K562 (cell line): ENCODE data around the gene FLII. TPM values are rescaled to one million over a fixed set of nuclear protein-coding genes. Genes with fewer than 3 reads are reported as not detected.

Experiments
- ATAC-seq: fragments of 200-7000 bp; cut with Tn5 transposase; 3 replicates; pipeline ENCODE4 v1.9.1; 2020; ENCODE audit warnings: moderate library complexity
- BruUV-seq: library from RNA; stranded (reverse); fragments of 400-500 nt; replicated peaks from 2 replicates; lab custom pipeline; 2021; lab: Mats Ljungman, UMichigan
- CTCF ChIA-PET: fragments of 300-600 bp; formaldehyde crosslinking; extraction: SDS; loops from one replicate; lab custom pipeline; 2021; ENCODE audit warnings: low intra/inter-chr PET ratio; lab: Yijun Ruan, JAX
- POLR2A ChIA-PET: fragments of 300-600, 350-650 bp; sonication (Branson Sonifier 250); formaldehyde crosslinking; extraction: SDS; loops from one replicate; lab custom pipeline; 2021; ENCODE audit warnings: antibody characterized with exemption, inconsistent platforms; lab: Yijun Ruan, JAX
- DNase-seq, 4 experiments: peaks; one replicate each; pipeline versions ENCODE4 v3.0.0 to v3.0.0-alpha.2; 2011 to 2018; ENCODE audit warnings: low spot score in 3 of 4, mixed read lengths in 3 of 4; ENCODE audit errors: extremely low read depth in 1 of 4
- FAIRE-seq: peaks from 2 replicates; lab custom pipeline; 2011; peaks lifted over from hg19 to GRCh38; lab: Jason Lieb, UNC
- H2AFZ ChIP-seq: 2 replicates; pipeline ENCODE4 v1.6.0; 2011; ENCODE audit warnings: low read depth, low read length, control low read depth, inconsistent platforms
- H3K27ac ChIP-seq: fragments of 200-600 bp; 3 replicates; pipeline ENCODE4 v1.8.0; 2011; ENCODE audit warnings: low read depth, mild to moderate bottlenecking, control low read depth, inconsistent platforms, low read length, moderate library complexity, mixed read lengths; ENCODE audit errors: extremely low read depth
- H3K27me3 ChIP-seq, 2 experiments: fragments of 300-600 bp in 1 of 2; 2 replicates in 1 of 2; 3 replicates in 1 of 2; pipeline versions ENCODE4 v1.6.0 to v1.8.0; 2011; ENCODE audit warnings: inconsistent platforms in 2 of 2, low read length in 2 of 2, mild to moderate bottlenecking in 1 of 2, mixed read lengths in 1 of 2, moderate library complexity in 1 of 2; ENCODE audit not compliant: control insufficient read depth in 2 of 2, insufficient read depth in 2 of 2
- H3K36me3 ChIP-seq: fragments of 300-600 bp; 3 replicates; pipeline ENCODE4 v1.8.0; 2011; ENCODE audit warnings: mild to moderate bottlenecking, low read length, inconsistent platforms; ENCODE audit not compliant: control insufficient read depth, insufficient read depth
- H3K4me1 ChIP-seq, 2 experiments: fragments of 200-600 bp in 1 of 2; replicated peaks in 1 of 2; 2 replicates in 1 of 2; 3 replicates in 1 of 2; pipeline versions ENCODE4 v1.5.1 to v1.8.0; 2011; ENCODE audit warnings: inconsistent platforms in 2 of 2, low read length in 2 of 2, mild to moderate bottlenecking in 1 of 2, mixed read lengths in 1 of 2, moderate library complexity in 1 of 2; ENCODE audit not compliant: control insufficient read depth in 2 of 2, insufficient read depth in 2 of 2
- H3K4me2 ChIP-seq: 2 replicates; pipeline ENCODE4 v1.6.1; 2011; ENCODE audit warnings: low read length, control low read depth, inconsistent platforms, mixed read lengths; ENCODE audit not compliant: insufficient read depth
- H3K4me3 ChIP-seq: fragments of 200-600 bp; sonication (generic), shearing (Covaris generic); 2 replicates; pipeline ENCODE4 v1.5.1; 2016; ENCODE audit warnings: control low read depth, inconsistent platforms
- H3K79me2 ChIP-seq: fragments of 200-600 bp; 3 replicates; pipeline ENCODE4 v1.8.0; 2011; ENCODE audit warnings: low read length, inconsistent platforms; ENCODE audit not compliant: control insufficient read depth, insufficient read depth
- H3K9ac ChIP-seq, 2 experiments: 2 replicates each; pipeline versions ENCODE4 v1.6.0 to v1.6.1; 2011; ENCODE audit warnings: low read depth in 2 of 2, low read length in 2 of 2, control low read depth in 1 of 2, inconsistent platforms in 1 of 2, mild to moderate bottlenecking in 1 of 2, mixed read lengths in 1 of 2; ENCODE audit not compliant: insufficient read depth in 1 of 2
- H3K9me1 ChIP-seq: one replicate; pipeline ENCODE4 v1.6.0; 2011; ENCODE audit warnings: inconsistent platforms, mild to moderate bottlenecking, low read length, moderate library complexity; ENCODE audit not compliant: control insufficient read depth, insufficient read depth
- H3K9me3 ChIP-seq: replicated peaks from 2 replicates; pipeline ENCODE4 v1.5.1; 2011; ENCODE audit warnings: low read depth, low read length, inconsistent platforms; ENCODE audit not compliant: control insufficient read depth, insufficient read depth
- H4K20me1 ChIP-seq: replicated peaks from 2 replicates; pipeline ENCODE4 v1.6.1; 2011; ENCODE audit warnings: low read length, inconsistent platforms, mixed read lengths; ENCODE audit not compliant: control insufficient read depth, insufficient read depth
- ERF ChIP-seq: fragments of 450-650 bp; formaldehyde crosslinking; IDR thresholded peaks from 2 replicates; pipeline ENCODE4 v1.4.0; 2020; ENCODE audit warnings: mild to moderate bottlenecking, mixed read lengths
- FIP1L1 ChIP-seq: fragments of 200-400 bp; formaldehyde crosslinking; IDR thresholded peaks from 2 replicates; pipeline ENCODE4 v1.6.1; 2018; ENCODE audit warnings: mild to moderate bottlenecking, low read depth, low read length; ENCODE audit not compliant: poor library complexity, severe bottlenecking
- FOXJ2 ChIP-seq: fragments of 200-800 bp; sonication (Bioruptor generic); IDR thresholded peaks from 2 replicates; pipeline ENCODE4 v1.6.1; 2016; ENCODE audit warnings: missing genetic modification characterization, missing compliant biosample characterization
- HLTF ChIP-seq: fragments of 450-650 bp; IDR thresholded peaks from 2 replicates; pipeline ENCODE4 v1.6.1; 2016
- PHTF2 ChIP-seq: fragments of 250-450 bp; sonication (Bioruptor Pico); IDR thresholded peaks from 2 replicates; pipeline ENCODE4 v1.5.0; 2021; ENCODE audit warnings: mild to moderate bottlenecking
- RBM25 ChIP-seq: fragments of 200-400 bp; formaldehyde crosslinking; IDR thresholded peaks from 2 replicates; pipeline ENCODE4 v1.6.1; 2018; ENCODE audit warnings: low read length, low read depth, moderate library complexity; ENCODE audit not compliant: severe bottlenecking
- SMAD4 ChIP-seq: fragments of 250-450 bp; sonication (Bioruptor Pico); conservative IDR thresholded peaks from 2 replicates; pipeline ENCODE4 v1.8.0; 2021; ENCODE audit warnings: inconsistent platforms, mild to moderate bottlenecking, moderate library complexity
- TBL1XR1 ChIP-seq, 2 experiments: IDR thresholded peaks; 2 replicates each; pipeline ENCODE4 v1.6.1; 2012; ENCODE audit warnings: improper control_type of control experiment in 2 of 2, low read length in 2 of 2, mild to moderate bottlenecking in 1 of 2
- TFAP4 ChIP-seq: sonication (generic); formaldehyde crosslinking; IDR thresholded peaks from 2 replicates; pipeline ENCODE4 v1.8.0; 2022; ENCODE audit warnings: missing genetic modification reagents, mild to moderate bottlenecking, moderate library complexity, borderline replicate concordance
- TGIF2 ChIP-seq: sonication (generic); formaldehyde crosslinking; IDR thresholded peaks from 2 replicates; pipeline ENCODE4 v1.8.1; 2022; ENCODE audit warnings: mild to moderate bottlenecking, missing genetic modification reagents, moderate library complexity
- WHSC1 ChIP-seq: IDR thresholded peaks from one replicate; pipeline ENCODE4 v1.6.1; 2012; ENCODE audit warnings: low read length, control low read depth, inconsistent platforms
- ZNF146 ChIP-seq: IDR thresholded peaks from one replicate; pipeline ENCODE4 v1.6.1; 2018; ENCODE audit warnings: missing compliant biosample characterization; ENCODE audit not compliant: unreplicated experiment
- ZNF174 ChIP-seq: fragments of 250-450 bp; sonication (Bioruptor Pico); IDR thresholded peaks from 2 replicates; pipeline ENCODE4 v1.4.0; 2020; ENCODE audit warnings: mild to moderate bottlenecking
- ZNF274 ChIP-seq: IDR thresholded peaks from 2 replicates; pipeline ENCODE4 v1.6.1; 2011; ENCODE audit warnings: low read depth, mild to moderate bottlenecking, low read length, moderate library complexity, borderline replicate concordance
- ZNF507 ChIP-seq: conservative IDR thresholded peaks from 2 replicates; pipeline ENCODE4 v1.6.1; 2017; ENCODE audit warnings: missing genetic modification characterization, missing compliant biosample characterization
- ZNF561 ChIP-seq: fragments of 450-650 bp; formaldehyde crosslinking; conservative IDR thresholded peaks from 2 replicates; pipeline ENCODE4 v1.4.0; 2020; ENCODE audit warnings: mild to moderate bottlenecking, moderate library complexity
- WGBS: fragments of 100-300 bp; shearing (Covaris generic); methylation state at CpG from one replicate; pipeline ENCODE4 v1.1.6; 2016; ENCODE audit warnings: low coverage, mixed read lengths; ENCODE audit not compliant: insufficient coverage; ENCODE audit errors: missing lambda C conversion rate; 5-methylcytosine and 5-hydroxymethylcytosine counted together
- in situ Hi-C: fragments of 300-500 bp; cut with MboI; formaldehyde crosslinking; loops from 4 replicates; pipeline ENCODE4 v1.15.0; 2018; ENCODE audit warnings: inconsistent platforms, mixed read lengths
- intact Hi-C: fragments of 100-400 bp; cut with micrococcal nuclease; formaldehyde crosslinking; loops from 2 replicates; pipeline ENCODE4 v1.14.2; 2022
- polyA plus RNA-seq, 8 experiments: library from polyadenylated mRNA; depleted of rRNA in 4 of 8; stranded (reverse) in 5 of 8; unstranded in 3 of 8; fragments of >200 nt; fragmentation: Nextera tagmentation in 2 of 8; fragmentation: Illumina TruSeq in 1 of 8; extraction: Ambion mirVana in 2 of 8; extraction: Trizol in 1 of 8; gene quantifications; 2 replicates each; pipeline versions ENCODE4 v1.2.1 to v1.2.3, GENCODE V29; 2011 to 2014; ENCODE audit warnings: inconsistent platforms in 1 of 8, missing spikeins in 1 of 8
- total RNA-seq, 7 experiments: library from RNA; depleted of rRNA in 6 of 7; stranded (reverse); fragments of >200 nt in 6 of 7; fragmentation: Illumina TruSeq in 2 of 7; extraction: Trizol in 2 of 7; gene quantifications; 2 replicates each; pipeline versions ENCODE4 v1.2.1 to v1.2.3, GENCODE V29; 2011 to 2021; ENCODE audit warnings: low replicate concordance in 1 of 7

The FLII gene
- total and polyA plus RNA-seq, 9 of the 15 experiments (the other 6 are each of a cell fraction or from before 2014, with no cell fraction given), result 11.7 to 126 (median 82.5) TPM

DNA sequence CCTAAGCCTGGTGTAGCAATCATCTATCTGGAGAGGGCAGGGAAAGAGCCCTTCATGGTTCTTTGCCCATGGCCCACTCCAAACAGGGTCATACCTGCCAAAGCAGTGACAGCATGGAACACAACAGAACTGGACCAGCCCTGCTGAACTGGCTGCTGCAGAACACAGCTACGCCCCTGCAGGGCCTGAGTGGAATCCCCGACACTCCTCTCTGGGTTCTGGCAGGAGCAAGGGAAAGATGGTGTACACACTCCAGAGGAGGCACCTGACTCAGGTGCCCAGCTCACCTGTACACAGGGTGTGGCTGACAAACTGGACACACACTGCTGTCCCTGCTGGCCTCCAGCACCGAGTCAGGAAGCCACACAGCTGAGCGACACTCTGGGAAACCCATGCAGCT lies 21.7 kb upstream of the FLII start:
- no peaks in the 10 kb centered on the region for H3K4me1 ChIP-seq
- H3K79me2 ChIP-seq, result no peaks in the 10 kb centered on the region
- no peak overlapping the region for H3K4me3 ChIP-seq
- no peaks in the 10 kb centered on the region for H3K9me3 ChIP-seq
- ATAC-seq (no peak), DNase-seq (no peak), FAIRE-seq (no peak)
- peaks cover 80% of the 10 kb centered on the region for H3K36me3 ChIP-seq
- intact Hi-C loops (no loop called here), in situ Hi-C loops (no loop called here)
- TF ChIP-seq ZNF561 (CRISPR knock-in tag), result no peak
- TF ChIP-seq SMAD4 (CRISPR knock-in tag), result no peak
- TF ChIP-seq HLTF, result no peak
- TF ChIP-seq FIP1L1, result no peak
- TF ChIP-seq ZNF174 (CRISPR knock-in tag), result no peak
- no peak for TF ChIP-seq PHTF2
- no peak for TF ChIP-seq ZNF146 (CRISPR knock-in tag)
- no peak for TF ChIP-seq TGIF2
- TF ChIP-seq RBM25, result no peak
- no peak for TF ChIP-seq ZNF507
- TF ChIP-seq TBL1XR1 (IDR thresholded peaks at IDR 0.05; ENCODE audit: low read length in 2 of 2), result no peak
- TF ChIP-seq FOXJ2 (tag), result no peak
- TF ChIP-seq ERF, result no peak
- TF ChIP-seq WHSC1, result no peak
- no peak for TF ChIP-seq ZNF274
- no peak for TF ChIP-seq TFAP4 (CRISPR knock-in tag)
- ChIA-PET CTCF (no interaction called here), POLR2A (interaction anchor here (1.6 kb wide), 1 partner anchor 9 kb away, joined by 6 read pairs; no protein-coding TSS in a partner anchor)
- H3K27ac ChIP-seq, result no peak overlapping the region
- 96% methylated on average over 4 of the region's 4 CpGs for WGBS
- no peaks in the 10 kb centered on the region for H3K9me1 ChIP-seq
- no peaks in the 10 kb centered on the region for H4K20me1 ChIP-seq
- no peak overlapping the region for H3K9ac ChIP-seq
- no peaks in the 10 kb centered on the region for H3K27me3 ChIP-seq
- no peak overlapping the region for H3K4me2 ChIP-seq
- H2AFZ ChIP-seq, result no peak overlapping the region
- no TSS peak for BruUV-seq
